Measurements from ENCODE around the gene KIAA1671. TPM values are rescaled to one million over a fixed set of nuclear protein-coding genes. Genes with fewer than 3 reads are reported as not detected.

The KIAA1671 gene
- total RNA-seq, 4 donors from 2014 or later, result 7.5 to 26.5 (median 9.1) TPM

GRCh38 chr22:24952837-24953383, 394 bp downstream of the KIAA1671 start:
- no peak for TF ChIP-seq CTCF (IDR thresholded peaks at IDR 0.05)
- ATAC-seq (ENCODE audit: low FRiP score) (peak; percentile 77), DNase-seq (ENCODE audit: low spot score) (no peak)

GRCh38 chr22:24953384-24954113, 1.0 kb downstream of the KIAA1671 start:
- no peak for TF ChIP-seq CTCF (IDR thresholded peaks at IDR 0.05)
- DNase-seq (ENCODE audit: low spot score), result no peak
- peak; percentile 4 for ATAC-seq (ENCODE audit: low FRiP score)

- ATAC-seq (ENCODE audit: low FRiP score), result no peak
- no peak for TF ChIP-seq CTCF (IDR thresholded peaks at IDR 0.05)
- DNase-seq (ENCODE audit: low spot score), result no peak
These were observed 1.6 kb downstream of the KIAA1671 start for GRCh38 chr22:24954114-24954463.

- no peak for TF ChIP-seq CTCF (IDR thresholded peaks at IDR 0.05)
- no peak for DNase-seq (ENCODE audit: low spot score)
- no peak for ATAC-seq (ENCODE audit: low FRiP score)
These were observed 2.3 kb downstream of the KIAA1671 start for GRCh38 chr22:24954856-24955255.

GRCh38 chr22:24957043-24957442, 4.5 kb downstream of the KIAA1671 start:
- no peak for ATAC-seq (ENCODE audit: low FRiP score)
- no peak for TF ChIP-seq CTCF (IDR thresholded peaks at IDR 0.05)
- no peak for DNase-seq (ENCODE audit: low spot score)

GRCh38 chr22:24961217-24961844, 8.8 kb downstream of the KIAA1671 start:
- ATAC-seq (ENCODE audit: low FRiP score), result no peak
- no peak for DNase-seq (ENCODE audit: low spot score)
- no peak for TF ChIP-seq CTCF (IDR thresholded peaks at IDR 0.05)

GRCh38 chr22:24962094-24962493, 9.6 kb downstream of the KIAA1671 start:
- no peak for DNase-seq (ENCODE audit: low spot score)
- ATAC-seq (ENCODE audit: low FRiP score), result no peak
- no peak for TF ChIP-seq CTCF (IDR thresholded peaks at IDR 0.05)
